IMR-90 (cell line): ENCODE results near the gene PSEN1.

Experiments used
- BHLHE40 ChIP-seq: fragments of 150-350 bp; IDR thresholded peaks from 2 replicates; pipeline ENCODE4 v1.6.1; 2016; ENCODE audit warnings: mild to moderate bottlenecking, low read depth, low read length
- MAZ ChIP-seq: IDR thresholded peaks from 2 replicates; pipeline ENCODE4 v1.6.1; 2012; ENCODE audit warnings: low read depth, mild to moderate bottlenecking, low read length, improper control_type of control experiment, moderate library complexity, borderline replicate concordance
- MXI1 ChIP-seq: IDR thresholded peaks from 2 replicates; pipeline ENCODE4 v1.6.1; 2012; ENCODE audit warnings: low read depth, mild to moderate bottlenecking, low read length, moderate library complexity, borderline replicate concordance
- POLR2A ChIP-seq: IDR thresholded peaks from 2 replicates; pipeline ENCODE4 v1.6.1; 2012; ENCODE audit warnings: mild to moderate bottlenecking, low read depth, low read length
- TF ChIP-seq, protein P1 (sequence below): conservative IDR thresholded peaks from 2 replicates; pipeline ENCODE4 v1.5.1; 2012; ENCODE audit warnings: mild to moderate bottlenecking, low read depth, low read length, improper control_type of control experiment

DNA sequence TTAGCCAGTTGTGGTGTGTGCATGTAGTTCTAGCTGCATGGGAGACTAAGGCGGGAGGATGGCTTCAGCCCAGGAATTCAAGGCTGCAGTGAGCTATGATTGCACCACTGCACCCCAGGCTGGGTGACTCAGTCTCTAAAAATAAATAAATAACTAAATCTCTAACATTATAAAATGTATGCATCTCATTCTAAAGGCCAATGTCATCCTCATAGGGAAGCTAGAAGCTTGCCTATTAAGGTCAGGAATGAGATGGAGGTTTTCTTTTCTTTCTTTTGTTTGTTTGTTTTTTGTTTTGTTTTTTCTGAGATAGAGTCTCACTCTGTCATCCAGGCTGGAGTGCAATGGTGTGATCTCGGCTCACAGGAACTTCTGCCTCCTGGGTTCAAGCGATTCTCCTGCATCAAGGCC lies 52.2 kb downstream of the PSEN1 start:
- TF ChIP-seq, protein P1, sequence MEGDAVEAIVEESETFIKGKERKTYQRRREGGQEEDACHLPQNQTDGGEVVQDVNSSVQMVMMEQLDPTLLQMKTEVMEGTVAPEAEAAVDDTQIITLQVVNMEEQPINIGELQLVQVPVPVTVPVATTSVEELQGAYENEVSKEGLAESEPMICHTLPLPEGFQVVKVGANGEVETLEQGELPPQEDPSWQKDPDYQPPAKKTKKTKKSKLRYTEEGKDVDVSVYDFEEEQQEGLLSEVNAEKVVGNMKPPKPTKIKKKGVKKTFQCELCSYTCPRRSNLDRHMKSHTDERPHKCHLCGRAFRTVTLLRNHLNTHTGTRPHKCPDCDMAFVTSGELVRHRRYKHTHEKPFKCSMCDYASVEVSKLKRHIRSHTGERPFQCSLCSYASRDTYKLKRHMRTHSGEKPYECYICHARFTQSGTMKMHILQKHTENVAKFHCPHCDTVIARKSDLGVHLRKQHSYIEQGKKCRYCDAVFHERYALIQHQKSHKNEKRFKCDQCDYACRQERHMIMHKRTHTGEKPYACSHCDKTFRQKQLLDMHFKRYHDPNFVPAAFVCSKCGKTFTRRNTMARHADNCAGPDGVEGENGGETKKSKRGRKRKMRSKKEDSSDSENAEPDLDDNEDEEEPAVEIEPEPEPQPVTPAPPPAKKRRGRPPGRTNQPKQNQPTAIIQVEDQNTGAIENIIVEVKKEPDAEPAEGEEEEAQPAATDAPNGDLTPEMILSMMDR = no peak
- TF ChIP-seq POLR2A (no peak), BHLHE40 (no peak), MXI1 (no peak), MAZ (no peak)
